ENCODE measurements around the gene PRKG1. TPM values are rescaled to one million over a fixed set of nuclear protein-coding genes. Genes with fewer than 3 reads are reported as not detected.

Gene PRKG1
- total RNA-seq, 1 experiment from 2014 or later: 0.21 TPM

- intact Hi-C loops (cut with micrococcal nuclease; ENCODE audit: unreplicated experiment): no loop called here
- TF ChIP-seq, protein P1, sequence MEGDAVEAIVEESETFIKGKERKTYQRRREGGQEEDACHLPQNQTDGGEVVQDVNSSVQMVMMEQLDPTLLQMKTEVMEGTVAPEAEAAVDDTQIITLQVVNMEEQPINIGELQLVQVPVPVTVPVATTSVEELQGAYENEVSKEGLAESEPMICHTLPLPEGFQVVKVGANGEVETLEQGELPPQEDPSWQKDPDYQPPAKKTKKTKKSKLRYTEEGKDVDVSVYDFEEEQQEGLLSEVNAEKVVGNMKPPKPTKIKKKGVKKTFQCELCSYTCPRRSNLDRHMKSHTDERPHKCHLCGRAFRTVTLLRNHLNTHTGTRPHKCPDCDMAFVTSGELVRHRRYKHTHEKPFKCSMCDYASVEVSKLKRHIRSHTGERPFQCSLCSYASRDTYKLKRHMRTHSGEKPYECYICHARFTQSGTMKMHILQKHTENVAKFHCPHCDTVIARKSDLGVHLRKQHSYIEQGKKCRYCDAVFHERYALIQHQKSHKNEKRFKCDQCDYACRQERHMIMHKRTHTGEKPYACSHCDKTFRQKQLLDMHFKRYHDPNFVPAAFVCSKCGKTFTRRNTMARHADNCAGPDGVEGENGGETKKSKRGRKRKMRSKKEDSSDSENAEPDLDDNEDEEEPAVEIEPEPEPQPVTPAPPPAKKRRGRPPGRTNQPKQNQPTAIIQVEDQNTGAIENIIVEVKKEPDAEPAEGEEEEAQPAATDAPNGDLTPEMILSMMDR (IDR thresholded peaks at IDR 0.05; ENCODE audit: unreplicated experiment): no peak
- no peaks in the 10 kb centered on the region for H3K4me1 Mint-ChIP-seq (ENCODE audit: low read depth, unreplicated experiment)
- no TSS peak for BruUV-seq (replicated peaks)
- H3K36me3 Mint-ChIP-seq (ENCODE audit: insufficient read depth, unreplicated experiment): no peaks in the 10 kb centered on the region
- peaks cover 8% of the 10 kb centered on the region for H3K9me3 Mint-ChIP-seq (ENCODE audit: low read depth, unreplicated experiment)
- no peaks in the 10 kb centered on the region for H3K27me3 Mint-ChIP-seq (ENCODE audit: unreplicated experiment)
- H3K27ac Mint-ChIP-seq (ENCODE audit: unreplicated experiment): no peak overlapping the region
- no peak for DNase-seq
- no peak overlapping the region for H3K4me3 Mint-ChIP-seq (ENCODE audit: low read depth, unreplicated experiment)
- CTCF ChIA-PET: no interaction called here
These were observed 850.1 kb downstream of the PRKG1 start for GRCh38 chr10:51924359-51924758.

DNA sequence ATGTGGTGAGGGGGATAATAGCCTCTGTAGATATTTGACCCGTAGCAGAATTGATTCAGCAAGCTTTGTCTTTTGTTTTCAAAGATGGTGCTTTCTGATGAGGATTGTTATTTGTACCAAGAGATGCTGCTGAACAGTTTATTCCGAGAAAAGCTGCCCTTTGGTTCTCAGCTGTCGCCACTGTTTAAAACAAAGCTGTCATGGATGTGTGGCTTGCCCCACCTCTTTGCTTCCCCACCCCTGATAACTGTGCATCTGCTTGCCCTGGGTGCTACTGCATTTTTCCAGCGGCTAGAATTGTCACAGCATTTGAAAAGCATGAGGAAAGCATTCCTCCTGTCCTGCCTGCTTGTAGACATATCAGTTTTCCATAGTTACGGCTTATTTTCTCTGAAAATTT is 852.0 kb downstream of the PRKG1 start:
- Mint-ChIP-seq H3K36me3 (ENCODE audit: insufficient read depth, unreplicated experiment) (no peaks in the 10 kb centered on the region), H3K4me1 (ENCODE audit: low read depth, unreplicated experiment) (no peaks in the 10 kb centered on the region), H3K27ac (ENCODE audit: unreplicated experiment) (no peak overlapping the region), H3K4me3 (ENCODE audit: low read depth, unreplicated experiment) (no peak overlapping the region), H3K27me3 (ENCODE audit: unreplicated experiment) (no peaks in the 10 kb centered on the region), H3K9me3 (ENCODE audit: low read depth, unreplicated experiment) (peaks cover 8% of the 10 kb centered on the region)
- TF ChIP-seq, protein P1 (IDR thresholded peaks at IDR 0.05; ENCODE audit: unreplicated experiment): no peak
- intact Hi-C loops (cut with micrococcal nuclease; ENCODE audit: unreplicated experiment): no loop called here
- CTCF ChIA-PET: no interaction called here
- no TSS peak for BruUV-seq (replicated peaks)
- no peak for DNase-seq

DNA sequence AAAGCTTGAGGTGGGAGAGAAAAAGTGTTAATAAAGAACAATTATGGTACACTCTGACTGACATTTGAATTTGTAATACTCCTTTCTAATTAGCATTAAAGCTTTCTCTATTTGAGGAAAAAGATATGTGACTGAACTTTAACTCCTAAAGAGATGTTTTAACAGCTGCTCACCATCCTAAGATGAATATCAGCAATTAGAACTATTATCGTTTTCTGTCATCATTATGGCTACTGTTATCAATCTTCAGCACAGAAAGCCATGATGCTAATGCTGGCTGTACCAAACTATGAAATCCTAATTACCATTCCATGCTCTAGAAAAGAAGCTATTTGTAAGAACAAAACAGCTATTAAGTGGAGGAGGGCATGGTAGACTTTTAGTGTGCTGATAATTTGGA is 853.9 kb downstream of the PRKG1 start:
- H3K4me3 Mint-ChIP-seq (ENCODE audit: low read depth, unreplicated experiment): no peak overlapping the region
- CTCF ChIA-PET: no interaction called here
- intact Hi-C loops (cut with micrococcal nuclease; ENCODE audit: unreplicated experiment): no loop called here
- no peaks in the 10 kb centered on the region for H3K27me3 Mint-ChIP-seq (ENCODE audit: unreplicated experiment)
- no peaks in the 10 kb centered on the region for H3K4me1 Mint-ChIP-seq (ENCODE audit: low read depth, unreplicated experiment)
- TF ChIP-seq, protein P1 (IDR thresholded peaks at IDR 0.05; ENCODE audit: unreplicated experiment): no peak
- BruUV-seq (replicated peaks): no TSS peak
- no peaks in the 10 kb centered on the region for H3K36me3 Mint-ChIP-seq (ENCODE audit: insufficient read depth, unreplicated experiment)
- H3K9me3 Mint-ChIP-seq (ENCODE audit: low read depth, unreplicated experiment): peaks cover 8% of the 10 kb centered on the region
- no peak for DNase-seq
- no peak overlapping the region for H3K27ac Mint-ChIP-seq (ENCODE audit: unreplicated experiment)

GRCh38 chr10:51932530-51932929 is 858.2 kb downstream of the PRKG1 start:
- H3K27ac Mint-ChIP-seq (ENCODE audit: unreplicated experiment): no peak overlapping the region
- no TSS peak for BruUV-seq (replicated peaks)
- H3K4me1 Mint-ChIP-seq (ENCODE audit: low read depth, unreplicated experiment): no peaks in the 10 kb centered on the region
- TF ChIP-seq, protein P1 (IDR thresholded peaks at IDR 0.05; ENCODE audit: unreplicated experiment): no peak
- H3K36me3 Mint-ChIP-seq (ENCODE audit: insufficient read depth, unreplicated experiment): no peaks in the 10 kb centered on the region
- peaks cover 22% of the 10 kb centered on the region for H3K27me3 Mint-ChIP-seq (ENCODE audit: unreplicated experiment)
- H3K4me3 Mint-ChIP-seq (ENCODE audit: low read depth, unreplicated experiment): no peak overlapping the region
- intact Hi-C loops (cut with micrococcal nuclease; ENCODE audit: unreplicated experiment): no loop called here
- H3K9me3 Mint-ChIP-seq (ENCODE audit: low read depth, unreplicated experiment): no peaks in the 10 kb centered on the region
- CTCF ChIA-PET: no interaction called here
- DNase-seq: no peak

DNA sequence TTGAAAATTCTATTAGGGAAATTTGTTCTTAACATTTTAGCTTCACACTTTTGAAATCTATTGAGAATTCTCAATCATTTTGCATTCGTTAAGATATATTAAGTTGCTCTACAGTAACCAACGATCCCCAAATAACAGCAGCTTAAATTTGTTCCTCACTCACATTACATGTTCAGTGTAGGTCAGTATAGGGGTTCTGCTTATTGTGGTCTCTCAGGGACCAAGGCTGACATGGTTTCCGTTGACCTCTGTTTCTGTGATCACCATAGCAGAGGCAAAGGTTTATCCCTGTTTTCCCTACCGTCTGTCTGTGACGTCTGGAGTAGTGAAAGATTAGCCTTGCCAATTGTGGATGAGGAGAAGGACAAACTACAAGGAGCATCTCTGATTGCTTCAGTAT is 860.1 kb downstream of the PRKG1 start:
- no peak overlapping the region for H3K4me3 Mint-ChIP-seq (ENCODE audit: low read depth, unreplicated experiment)
- H3K36me3 Mint-ChIP-seq (ENCODE audit: insufficient read depth, unreplicated experiment): no peaks in the 10 kb centered on the region
- no peak overlapping the region for H3K27ac Mint-ChIP-seq (ENCODE audit: unreplicated experiment)
- no peaks in the 10 kb centered on the region for H3K4me1 Mint-ChIP-seq (ENCODE audit: low read depth, unreplicated experiment)
- CTCF ChIA-PET: no interaction called here
- BruUV-seq (replicated peaks): no TSS peak
- no peaks in the 10 kb centered on the region for H3K9me3 Mint-ChIP-seq (ENCODE audit: low read depth, unreplicated experiment)
- intact Hi-C loops (cut with micrococcal nuclease; ENCODE audit: unreplicated experiment): no loop called here
- peaks cover 22% of the 10 kb centered on the region for H3K27me3 Mint-ChIP-seq (ENCODE audit: unreplicated experiment)
- TF ChIP-seq, protein P1 (IDR thresholded peaks at IDR 0.05; ENCODE audit: unreplicated experiment): no peak
- no peak for DNase-seq
